HG03565 (cell line): ENCODE data around the gene KRT85.
"Not testable (repeated sequence)": the region's sequence is repeated elsewhere in the genome, so short reads cannot be mapped to it uniquely, and the experiment has no call there.

ENCODE experiments used
- ATAC-seq: cut with Tn5 transposase; IDR thresholded peaks from one replicate; pipeline ENCODE4 v1.9.1; 2021; ENCODE audit warnings: mild to moderate bottlenecking, moderate library complexity; ENCODE audit not compliant: unreplicated experiment

The KRT85 gene

DNA sequence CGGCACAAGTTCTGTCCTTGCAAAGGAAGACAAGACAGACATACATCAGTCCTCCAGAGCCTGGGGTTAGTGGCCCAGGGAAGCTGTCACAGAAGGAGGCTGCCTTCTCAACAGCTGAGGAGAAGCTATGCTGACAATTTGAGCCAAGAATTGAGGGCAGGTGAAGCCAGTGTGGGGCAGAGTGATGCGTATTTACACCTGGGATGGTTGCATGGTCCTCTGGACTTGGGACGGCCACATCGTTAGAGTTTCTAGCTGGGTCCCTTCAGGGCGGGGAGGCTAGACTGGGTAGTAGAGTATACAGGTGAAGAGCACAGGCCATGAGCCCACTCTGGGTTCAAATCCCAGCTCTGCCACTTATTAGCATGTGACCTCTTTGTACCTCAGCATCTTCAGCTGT, 16.5 kb downstream of the KRT85 start:
- no peak for ATAC-seq

DNA sequence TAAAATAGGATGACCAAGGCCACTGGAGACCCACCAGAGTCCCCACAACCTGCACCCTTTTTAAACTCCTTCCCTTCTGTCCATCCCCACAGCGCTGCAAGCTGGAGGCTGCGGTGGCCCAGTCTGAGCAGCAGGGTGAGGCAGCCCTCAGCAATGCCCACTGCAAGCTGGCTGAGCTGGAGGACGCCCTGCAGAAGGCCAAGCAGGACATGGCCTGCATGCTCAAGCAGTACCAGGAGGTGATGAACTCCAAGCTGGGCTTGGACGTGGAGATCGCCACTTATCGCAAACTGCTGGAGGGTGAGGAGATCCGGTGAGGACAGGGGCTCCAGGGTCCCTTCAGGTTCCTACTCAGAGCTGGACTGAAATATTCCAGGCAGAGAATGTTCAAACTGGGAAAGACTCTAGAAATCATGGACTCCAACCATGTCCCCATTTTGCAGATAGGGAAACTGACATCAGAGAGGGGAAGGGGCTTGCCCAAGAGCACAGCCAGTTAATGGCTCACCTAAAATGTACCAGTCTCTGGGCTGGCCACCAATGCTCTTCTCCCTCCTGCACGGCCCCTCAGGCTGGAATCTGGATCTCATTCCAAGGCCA, 17.2 kb downstream of the KRT85 start:
- ATAC-seq, result no peak

DNA sequence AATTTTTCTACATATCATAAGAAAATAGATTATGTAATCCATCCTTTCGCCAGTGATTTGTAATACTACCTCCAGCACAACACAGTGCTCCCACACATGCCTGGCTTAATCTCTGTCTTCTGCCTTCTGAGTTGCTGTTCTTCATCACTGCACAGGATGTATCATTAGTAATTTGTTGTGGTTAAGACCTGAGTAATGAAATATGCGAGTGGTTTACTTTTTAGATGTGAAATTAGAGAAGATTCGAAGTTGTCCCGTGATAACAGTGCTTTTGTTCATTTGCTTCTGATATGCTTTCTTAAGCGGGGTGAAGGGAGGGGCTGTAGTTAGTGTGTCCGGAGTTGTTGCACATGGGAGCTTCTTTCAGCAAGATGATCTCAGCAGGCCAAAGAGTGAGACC, 18.1 kb downstream of the KRT85 start:
- ATAC-seq, result no peak

DNA sequence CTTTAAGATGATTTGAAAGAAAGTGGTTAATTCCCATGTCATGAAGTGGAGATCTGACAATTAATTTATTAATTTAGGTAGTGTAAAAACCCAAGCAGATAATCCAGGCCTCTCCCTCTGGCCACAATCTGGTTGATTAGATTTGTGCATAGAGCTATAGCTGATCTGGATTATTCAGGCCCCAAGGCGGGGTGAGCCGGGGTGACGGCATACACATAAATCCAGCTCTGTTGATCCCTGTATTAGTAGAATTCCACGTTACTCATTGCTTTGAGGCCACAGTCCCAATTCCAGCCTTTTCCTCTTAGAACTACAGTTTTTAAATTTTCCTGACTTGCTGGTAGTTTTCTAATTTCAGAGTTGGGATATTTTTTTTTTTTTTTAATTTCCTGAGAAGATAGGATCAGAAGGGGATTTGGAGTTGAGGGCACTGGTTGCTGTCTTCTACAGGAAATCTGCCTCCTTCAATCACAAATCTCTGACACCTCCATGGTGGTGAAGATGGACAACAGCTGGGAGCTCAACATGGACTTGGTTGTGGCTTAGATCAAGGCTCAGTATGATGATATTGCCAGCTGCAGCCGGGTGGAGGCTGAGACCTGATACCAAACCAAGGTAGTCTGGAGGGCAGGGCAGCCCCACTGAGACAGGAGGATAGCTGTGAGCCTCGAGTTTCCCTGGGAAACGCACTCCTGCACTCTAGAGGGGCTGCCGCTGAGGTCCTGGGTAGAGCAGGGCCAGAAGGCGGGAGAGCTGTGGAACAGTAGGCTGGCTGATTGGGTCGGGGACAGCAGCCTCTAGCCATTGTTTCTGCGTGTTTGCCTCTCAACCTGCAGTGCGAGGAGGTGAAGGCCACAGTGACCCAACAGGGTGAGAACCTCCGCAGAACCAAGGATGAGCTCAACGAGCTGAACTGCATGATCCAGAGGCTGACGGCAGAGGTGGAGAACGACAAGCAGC, 19.4 kb downstream of the KRT85 start:
- ATAC-seq, result no peak

DNA sequence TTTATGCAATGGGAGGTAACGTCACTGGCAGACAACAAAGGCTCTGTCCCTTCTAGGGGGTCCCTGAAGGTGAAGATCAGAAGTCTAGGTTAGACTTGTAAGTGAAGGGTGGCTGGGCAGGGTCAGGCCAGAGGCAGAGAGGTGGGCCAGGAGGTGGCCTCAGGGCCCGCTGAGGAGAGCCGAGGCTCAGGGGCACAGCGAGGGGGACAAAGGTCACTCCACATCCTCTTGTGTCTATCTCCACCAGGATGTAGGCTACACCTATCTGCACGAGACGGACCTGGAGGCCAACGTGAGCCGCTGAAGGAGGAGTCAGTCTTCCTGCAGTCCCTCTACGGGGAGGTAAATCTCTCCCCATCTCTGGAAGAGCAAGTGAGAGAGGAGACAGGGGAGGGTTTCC, 20.3 kb downstream of the KRT85 start:
- ATAC-seq, result no peak

DNA sequence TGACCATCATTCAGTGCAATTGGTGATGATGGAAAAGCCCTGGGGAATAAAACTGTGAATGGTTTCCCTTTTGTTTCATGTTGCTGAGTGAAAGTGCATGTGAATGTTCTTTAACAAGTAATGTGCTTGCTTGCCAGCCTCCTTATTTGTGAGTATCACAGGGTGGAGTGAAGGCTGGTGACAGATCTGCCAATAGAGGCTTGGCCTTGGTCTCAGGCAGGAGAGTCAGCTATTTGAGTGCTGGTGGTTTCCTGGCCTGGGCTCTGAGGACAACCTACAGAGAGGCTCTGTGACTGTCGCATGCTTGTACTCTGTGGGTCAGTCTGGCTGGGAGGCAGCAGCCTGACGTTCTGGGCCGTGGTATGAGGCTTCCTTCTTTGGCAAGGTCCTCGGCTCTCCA, 20.7 kb downstream of the KRT85 start:
- no peak for ATAC-seq

DNA sequence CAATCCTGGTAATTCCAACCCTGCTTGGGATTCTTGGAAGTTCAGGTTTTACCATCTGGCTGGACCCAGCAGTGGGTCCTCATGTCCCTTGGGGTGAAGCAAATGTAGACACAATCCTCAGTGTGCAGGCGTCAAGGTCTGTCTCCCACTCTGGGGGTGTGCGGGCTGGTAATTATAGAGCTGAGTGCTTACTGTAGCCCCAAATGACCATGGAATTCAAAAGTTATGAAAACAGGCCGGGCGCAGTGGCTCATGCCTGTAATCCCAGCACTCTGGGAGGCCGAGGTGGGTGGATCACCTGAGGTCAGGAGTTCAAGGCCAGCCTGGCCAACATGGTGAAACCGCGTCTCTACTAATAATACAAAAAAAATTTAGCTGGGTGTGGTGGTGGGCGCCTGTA, 22.2 kb downstream of the KRT85 start:
- not testable (repeated sequence) for ATAC-seq

DNA sequence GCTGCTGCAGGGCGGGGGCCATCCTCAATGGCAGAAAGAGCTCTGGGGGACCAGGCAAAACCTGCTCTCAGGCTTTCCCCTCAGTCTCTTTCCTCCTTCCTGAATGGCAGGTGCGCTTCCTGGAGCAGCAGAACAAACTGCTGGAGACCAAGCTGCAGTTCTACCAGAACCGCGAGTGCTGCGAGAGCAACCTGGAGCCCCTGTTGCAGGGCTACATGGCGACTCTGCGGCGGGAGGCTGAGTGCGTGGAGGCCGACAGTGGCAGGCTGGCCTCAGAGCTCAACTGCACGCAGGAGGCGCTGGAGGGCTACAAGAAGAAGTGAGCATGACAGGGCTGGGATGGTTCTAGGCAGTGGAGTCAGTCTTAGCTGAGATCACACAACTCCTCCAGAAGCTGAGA, 23.2 kb downstream of the KRT85 start:
- ATAC-seq, result no peak

DNA sequence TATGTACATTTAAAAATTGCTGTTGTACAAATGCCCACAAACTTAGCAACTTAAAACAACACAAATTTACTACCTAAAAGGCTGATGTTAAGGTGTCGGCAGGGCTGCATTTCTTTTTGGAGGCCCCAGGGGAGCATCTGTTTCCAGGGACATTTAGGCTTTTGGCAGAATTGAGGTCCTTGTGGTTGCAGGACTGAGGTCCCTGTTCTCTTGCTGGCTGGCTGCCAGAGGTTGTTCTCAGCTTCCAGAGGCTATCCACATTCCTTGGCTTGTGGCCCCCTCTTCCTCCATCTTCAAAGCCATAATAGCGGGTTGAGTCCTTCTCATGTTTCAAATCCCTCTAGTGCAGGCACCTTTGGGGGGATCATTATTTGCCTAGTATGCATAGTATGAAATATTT, 23.7 kb downstream of the KRT85 start:
- ATAC-seq, result no peak

DNA sequence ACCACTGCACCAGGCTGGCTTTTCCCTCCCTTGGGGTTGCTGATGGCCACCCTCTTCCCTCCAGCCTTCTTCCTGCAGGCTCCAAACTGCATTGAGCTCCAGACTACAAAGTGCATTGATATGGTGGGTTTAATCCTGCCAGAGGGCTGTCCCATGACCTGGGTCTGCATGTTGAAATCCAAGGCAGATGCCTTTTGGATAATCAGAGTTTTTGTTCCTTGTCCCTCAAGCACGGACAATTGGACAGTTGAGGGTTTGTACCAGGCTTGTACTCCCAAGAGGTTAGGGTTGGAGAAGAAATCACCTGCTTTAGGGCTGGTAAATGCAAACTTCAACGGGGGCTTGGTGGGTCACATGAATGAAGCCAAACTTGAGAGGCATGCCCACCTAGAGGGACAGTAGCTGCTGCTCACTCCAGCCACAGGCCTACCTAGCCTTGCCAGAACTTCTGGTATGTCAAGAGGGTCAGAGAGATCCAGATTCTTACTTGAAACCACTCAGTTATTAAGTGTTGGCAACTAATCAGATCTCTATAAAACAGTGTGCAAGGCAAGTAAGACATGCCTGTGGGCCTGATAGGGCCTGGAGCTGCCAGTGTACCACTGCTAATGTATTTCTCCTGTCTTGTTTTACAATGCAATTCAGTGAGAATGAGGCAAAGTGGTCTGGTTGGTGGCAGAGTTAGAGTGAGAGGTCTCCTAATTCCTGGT, 24.3 kb downstream of the KRT85 start:
- ATAC-seq, result no peak

DNA sequence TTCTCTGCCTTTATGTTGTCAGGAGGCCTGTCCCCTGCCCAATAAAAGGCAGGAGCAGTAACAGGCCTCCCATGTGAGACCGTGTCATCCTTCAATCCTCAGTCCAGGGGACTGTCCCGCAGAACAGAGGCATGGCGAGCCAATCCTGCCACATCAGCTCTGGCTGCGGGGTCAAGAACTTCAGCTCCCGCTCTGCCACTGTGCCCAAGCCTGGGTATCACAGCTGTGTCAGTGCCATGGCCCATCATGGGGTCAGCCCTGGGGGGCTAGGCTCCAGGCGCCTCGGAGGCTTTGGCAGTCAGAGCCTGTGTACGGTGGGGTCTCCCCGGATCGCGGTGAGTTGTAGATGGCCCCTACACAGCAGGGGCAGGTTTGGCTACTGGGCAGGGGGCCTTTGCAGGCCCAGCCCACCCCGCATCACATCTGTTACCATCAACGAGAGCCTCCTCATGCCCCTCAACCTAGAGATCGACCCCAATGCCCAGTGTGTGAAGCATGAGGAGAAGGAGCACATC, 26.2 kb downstream of the KRT85 start:
- ATAC-seq, result no peak

DNA sequence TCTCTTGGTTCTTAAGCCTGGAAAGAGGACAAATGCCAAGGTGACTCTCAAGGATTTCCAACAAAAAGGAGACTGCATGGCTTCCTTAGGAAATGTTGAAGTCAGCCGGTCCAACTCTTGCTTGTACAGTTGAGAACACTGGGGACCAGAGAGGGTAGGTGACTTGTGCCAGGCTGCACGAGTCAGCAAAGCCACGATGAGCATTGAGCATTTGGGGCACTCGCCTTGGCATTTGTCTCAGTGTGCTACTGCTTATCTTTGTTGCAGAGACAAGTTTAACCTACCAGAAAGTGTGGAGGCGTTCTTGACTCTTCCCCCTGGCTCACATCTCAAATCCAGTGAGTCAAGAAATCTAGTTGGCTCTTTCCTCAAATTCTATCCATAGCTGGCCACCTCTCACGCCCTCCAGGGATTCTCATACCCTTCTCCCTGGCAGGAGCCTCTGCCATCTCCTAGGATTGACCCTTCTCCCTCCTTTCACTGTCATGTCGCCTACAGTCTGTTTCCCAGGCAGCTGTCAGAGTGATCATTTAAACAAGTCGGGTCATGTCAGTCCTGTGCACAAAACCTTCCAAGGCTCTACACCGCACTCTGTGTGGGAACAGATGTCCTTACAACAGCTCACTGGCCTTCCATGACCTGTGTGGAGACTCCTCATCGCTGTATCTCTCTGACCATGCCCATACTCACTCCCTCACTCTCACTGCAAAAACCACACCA, 28.9 kb downstream of the KRT85 start:
- no peak for ATAC-seq

DNA sequence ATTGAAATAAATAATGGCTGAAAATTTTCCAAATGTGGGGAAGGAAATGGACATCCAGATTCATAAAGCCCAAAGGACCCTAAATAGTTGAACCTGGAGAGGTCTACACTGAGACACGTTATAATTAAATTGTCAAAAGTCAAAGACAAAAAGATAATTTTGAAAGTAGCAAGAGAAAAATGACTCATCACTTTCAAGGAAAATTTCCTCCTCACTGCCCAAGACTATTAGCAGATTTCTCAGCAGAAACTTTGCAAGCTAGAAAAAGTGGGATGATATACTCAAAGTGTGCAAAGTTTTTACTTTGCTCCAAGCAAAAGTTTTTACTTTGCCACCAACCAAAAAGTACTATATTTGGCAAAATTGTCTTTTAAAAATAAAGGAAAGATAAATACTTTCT, 30.2 kb downstream of the KRT85 start:
- no peak for ATAC-seq

DNA sequence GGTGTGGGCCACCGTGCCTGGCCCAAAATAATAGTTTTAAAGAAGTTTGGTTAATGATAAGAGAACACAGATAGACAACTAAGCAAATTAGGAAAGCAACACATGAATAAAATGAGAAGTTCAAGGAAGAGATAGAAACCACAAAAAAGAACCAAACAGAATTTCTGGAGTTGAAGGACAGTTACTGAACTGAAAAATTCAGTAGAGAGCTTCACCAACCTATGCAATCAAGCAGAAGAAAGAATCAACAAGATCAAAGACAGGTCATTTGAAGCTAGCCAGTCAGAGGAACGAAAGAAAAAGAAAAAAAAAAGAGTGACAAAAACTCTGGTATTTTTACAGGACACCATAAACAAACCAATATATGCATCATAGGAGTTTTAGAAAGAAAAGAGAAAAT, 30.6 kb downstream of the KRT85 start:
- ATAC-seq, result no peak

DNA sequence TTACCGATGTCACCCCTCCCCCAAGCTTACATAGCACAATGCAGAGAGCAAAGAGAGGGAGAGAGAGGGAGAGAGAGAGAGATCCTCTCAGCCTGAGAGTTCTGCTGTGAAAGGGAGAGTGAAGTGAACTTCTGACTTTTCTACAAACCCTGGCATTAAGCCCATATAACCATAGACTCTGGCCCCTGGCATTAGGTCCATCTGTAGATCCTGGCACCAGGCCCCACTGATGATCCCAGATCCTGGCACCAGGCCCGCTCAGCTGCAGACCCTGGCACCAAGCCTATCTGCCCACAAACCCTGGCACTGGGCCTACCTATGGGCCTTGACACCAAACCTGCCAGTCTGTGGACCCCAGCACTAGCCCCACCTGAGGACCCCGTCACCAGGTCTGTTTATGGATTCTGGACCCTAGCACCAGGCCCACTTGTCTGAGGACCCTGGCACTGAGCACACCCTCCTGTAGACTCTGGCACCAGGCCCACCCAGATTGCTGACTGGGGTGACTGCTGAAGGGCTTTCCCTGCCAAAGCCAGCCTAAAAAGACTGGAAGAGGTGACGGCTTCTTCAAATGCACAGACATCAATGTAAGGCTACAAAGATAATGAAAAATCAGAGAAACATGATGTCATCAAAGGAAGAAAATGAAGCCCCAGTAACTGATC, 31.6 kb downstream of the KRT85 start:
- no peak for ATAC-seq

DNA sequence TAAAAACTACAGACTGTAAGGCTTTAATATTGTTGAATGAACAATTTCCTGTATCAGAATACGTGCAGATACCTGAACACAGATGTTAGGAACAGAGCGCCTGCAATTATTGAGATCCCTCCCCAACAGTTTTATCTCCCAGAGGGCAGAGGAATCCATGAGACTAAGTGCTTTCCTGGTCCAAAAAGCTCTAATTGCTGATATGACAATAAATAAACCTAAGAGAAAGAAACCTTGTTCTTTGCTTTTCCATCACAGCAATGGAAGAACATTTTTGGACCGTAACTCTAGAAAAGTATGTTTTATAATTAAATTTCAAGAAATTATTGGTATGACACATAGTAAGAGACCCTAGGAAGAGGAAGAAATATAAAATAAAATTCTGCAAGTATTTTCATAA, 33.1 kb downstream of the KRT85 start:
- no peak for ATAC-seq

DNA sequence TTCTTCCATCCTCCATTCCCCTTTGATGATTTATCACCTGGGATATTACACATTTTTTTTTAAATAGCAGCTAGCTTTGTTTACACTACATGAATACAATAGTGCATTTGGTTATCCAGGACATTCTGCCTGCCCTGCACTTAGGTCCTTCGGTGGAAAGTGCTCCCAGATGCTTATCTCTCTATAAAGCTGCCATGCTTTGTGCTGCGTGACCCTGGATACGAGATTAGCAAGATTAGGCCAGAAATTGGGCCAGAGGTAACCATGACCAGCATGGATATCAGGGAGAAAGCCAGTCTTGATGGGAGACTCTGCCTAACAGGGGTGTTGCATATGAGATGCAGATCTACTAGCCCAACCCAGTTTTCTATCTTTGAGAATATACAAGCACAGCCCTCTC, 34.0 kb downstream of the KRT85 start:
- no peak for ATAC-seq

DNA sequence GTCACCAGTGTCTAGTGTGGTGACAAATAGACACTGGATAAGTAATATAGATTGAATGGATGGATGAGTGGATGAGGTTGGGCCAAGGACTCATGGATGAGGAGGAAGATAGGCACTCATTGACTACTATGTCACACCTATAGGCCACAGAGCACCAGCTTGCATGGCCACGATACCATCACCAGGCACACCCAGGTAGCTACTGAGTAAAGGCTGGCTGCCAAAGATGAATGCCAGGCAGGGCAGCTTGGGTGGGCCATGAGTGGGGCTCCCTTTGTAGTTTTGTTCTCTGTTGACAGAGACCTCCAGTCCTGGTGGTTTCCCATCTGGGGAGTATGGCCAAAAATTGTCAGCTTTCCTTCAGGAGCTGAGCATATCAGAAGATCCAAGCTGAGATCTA, 34.9 kb downstream of the KRT85 start:
- no peak for ATAC-seq

DNA sequence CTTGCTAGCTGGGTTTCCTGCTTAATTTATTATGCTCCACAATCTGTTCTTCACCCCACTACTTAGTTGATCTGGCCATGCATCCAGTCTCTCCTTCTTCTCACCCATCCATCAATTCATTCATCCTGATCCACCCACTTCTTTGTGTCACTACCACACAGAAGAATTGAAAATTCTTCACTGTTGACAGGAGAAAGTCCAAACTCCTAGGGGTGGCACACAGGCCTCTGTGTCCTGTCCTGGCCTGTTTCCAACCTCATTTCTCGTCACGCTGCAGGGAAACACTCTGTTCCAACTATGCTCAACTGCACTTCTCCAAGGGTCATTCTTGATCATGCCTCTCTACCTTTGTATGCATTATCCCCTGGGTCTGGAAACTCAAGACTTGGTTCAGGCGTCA, 35.4 kb downstream of the KRT85 start:
- ATAC-seq, result no peak

DNA sequence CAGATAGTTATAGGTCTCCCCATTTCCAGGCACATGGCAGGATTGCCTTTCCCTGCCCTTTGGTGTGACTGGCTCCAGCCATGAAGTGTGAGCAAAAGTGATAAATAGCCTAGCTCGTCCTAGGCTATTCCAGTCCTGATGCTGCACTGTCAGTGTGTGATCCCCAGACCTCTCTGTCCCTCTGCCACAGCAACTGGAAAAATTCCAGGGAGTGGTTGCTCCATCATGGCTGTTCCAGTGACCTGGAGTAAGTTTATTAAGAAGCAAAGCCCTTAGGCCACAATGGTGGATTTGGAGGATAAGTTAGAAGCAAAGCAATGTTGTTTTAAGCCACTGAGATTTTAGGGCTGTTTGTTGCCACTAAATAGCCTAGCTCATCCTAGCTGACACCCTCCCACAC, 36.2 kb downstream of the KRT85 start:
- ATAC-seq, result no peak
